Fibroblast of villous mesenchyme (primary cell): ENCODE results near the gene GALNTL6. TPM values are rescaled to one million over a fixed set of nuclear protein-coding genes. Genes with fewer than 3 reads are reported as not detected.

Source experiments
- DNase-seq: peaks from one replicate; pipeline ENCODE4 v3.0.0-alpha.2; 2010; ENCODE audit warnings: low read depth
- H3K4me3 ChIP-seq: 2 replicates; pipeline ENCODE4 v1.5.1; 2011; ENCODE audit warnings: low read depth, mild to moderate bottlenecking, low read length
- CTCF ChIP-seq: IDR thresholded peaks from 2 replicates; pipeline ENCODE4 v1.5.1; 2012; ENCODE audit warnings: low read depth, mild to moderate bottlenecking, low read length; ENCODE audit not compliant: insufficient read depth
- total RNA-seq: library from RNA; depleted of rRNA; stranded (reverse); fragments of >200 nt; gene quantifications from 2 replicates; pipeline ENCODE4 v1.2.3, GENCODE V29; 2012

Gene GALNTL6
- total RNA-seq, 1 donor, result not detected

- no peak overlapping the region for H3K4me3 ChIP-seq
- no peak for DNase-seq
- no peak for TF ChIP-seq CTCF
Observed at GRCh38 chr4:172619798-172620197, 806.6 kb downstream of the GALNTL6 start.

GRCh38 chr4:172628263-172628662 lies 815.1 kb downstream of the GALNTL6 start:
- TF ChIP-seq CTCF, result no peak
- no peak overlapping the region for H3K4me3 ChIP-seq
- DNase-seq, result no peak

GRCh38 chr4:172630280-172630679 lies 817.1 kb downstream of the GALNTL6 start:
- no peak overlapping the region for H3K4me3 ChIP-seq
- TF ChIP-seq CTCF, result no peak
- no peak for DNase-seq

GRCh38 chr4:172631832-172632231 lies 818.6 kb downstream of the GALNTL6 start:
- TF ChIP-seq CTCF, result no peak
- no peak for DNase-seq
- H3K4me3 ChIP-seq, result no peak overlapping the region

GRCh38 chr4:172648471-172648870 lies 835.3 kb downstream of the GALNTL6 start:
- H3K4me3 ChIP-seq, result no peak overlapping the region
- DNase-seq, result no peak
- TF ChIP-seq CTCF, result no peak

GRCh38 chr4:172649143-172649542 lies 835.9 kb downstream of the GALNTL6 start:
- DNase-seq, result no peak
- no peak overlapping the region for H3K4me3 ChIP-seq
- no peak for TF ChIP-seq CTCF

GRCh38 chr4:172650758-172651530 lies 837.7 kb downstream of the GALNTL6 start:
- no peak for TF ChIP-seq CTCF
- no peak for DNase-seq
- H3K4me3 ChIP-seq, result no peak overlapping the region
